Uterus (tissue), 4 donors: ENCODE data around the gene WDR3. TPM values are rescaled to one million over a fixed set of nuclear protein-coding genes. Genes with fewer than 3 reads are reported as not detected.

ENCODE experiments used
- DNase-seq, 2 donors: peaks; one replicate each; pipeline ENCODE4 v3.0.0-alpha.2; 2019 to 2020
- H3K27ac ChIP-seq, 2 donors: fragments of 200-600 bp; sonication (generic); 1 replicate in 1 of 2; 2 replicates in 1 of 2; pipeline ENCODE4 v1.5.1; 2016 to 2018
- H3K27me3 ChIP-seq, 2 donors: fragments of 200-600 bp; sonication (generic); one replicate each; pipeline ENCODE4 v1.5.1; 2018 to 2019; ENCODE audit warnings: control low read depth in 1 of 2
- H3K36me3 ChIP-seq, 2 donors: fragments of 200-600 bp; sonication (generic); one replicate each; pipeline ENCODE4 v1.5.1; 2019; ENCODE audit warnings: control low read depth in 1 of 2
- H3K4me1 ChIP-seq, 2 donors: fragments of 200-600 bp; sonication (generic); one replicate each; pipeline ENCODE4 v1.5.1; 2018 to 2019; ENCODE audit warnings: control low read depth in 1 of 2
- H3K4me3 ChIP-seq, 2 donors: fragments of 200-600 bp; sonication (generic); 1 replicate in 1 of 2; 2 replicates in 1 of 2; pipeline ENCODE4 v1.5.1; 2018 to 2019; ENCODE audit warnings: mild to moderate bottlenecking in 1 of 2
- H3K9me3 ChIP-seq, 2 donors: fragments of 200-600 bp; sonication (generic); one replicate each; pipeline ENCODE4 v1.5.1; 2019; ENCODE audit warnings: control low read depth in 1 of 2
- POLR2A ChIP-seq, 2 donors: fragments of 450-650 bp; IDR thresholded peaks; one replicate each; pipeline ENCODE4 v1.6.1; 2016; ENCODE audit warnings: antibody characterized with exemption in 2 of 2, mild to moderate bottlenecking in 1 of 2, moderate library complexity in 1 of 2
- intact Hi-C: fragments of 100-400 bp; cut with DNase I; formaldehyde crosslinking; loops from one replicate; pipeline ENCODE4 v1.15.1; 2023; ENCODE audit warnings: low total_unique reads
- total RNA-seq, 4 donors: library from RNA; depleted of rRNA in 3 of 4; stranded (reverse); fragments of >200 nt in 3 of 4; gene quantifications; one replicate each; pipeline versions ENCODE4 v1.1.0 to v1.2.4, GENCODE V29; 2014 to 2023
- TF ChIP-seq, protein P1 (sequence below), 4 experiments: fragments of 200-600 bp in 2 of 4; fragments of 450-650 bp in 2 of 4; sonication (generic) in 2 of 4; IDR thresholded peaks; one replicate each; pipeline ENCODE4 v1.5.1; 2016 to 2019; ENCODE audit warnings: antibody characterized with exemption in 4 of 4, mild to moderate bottlenecking in 2 of 4, moderate library complexity in 1 of 4
- donor health status: DM: yes; HTN: yes; CAD: no.

WDR3 gene
- total RNA-seq, 4 donors from 2014 or later, result 1.8 to 40.9 (median 15.0) TPM

DNA sequence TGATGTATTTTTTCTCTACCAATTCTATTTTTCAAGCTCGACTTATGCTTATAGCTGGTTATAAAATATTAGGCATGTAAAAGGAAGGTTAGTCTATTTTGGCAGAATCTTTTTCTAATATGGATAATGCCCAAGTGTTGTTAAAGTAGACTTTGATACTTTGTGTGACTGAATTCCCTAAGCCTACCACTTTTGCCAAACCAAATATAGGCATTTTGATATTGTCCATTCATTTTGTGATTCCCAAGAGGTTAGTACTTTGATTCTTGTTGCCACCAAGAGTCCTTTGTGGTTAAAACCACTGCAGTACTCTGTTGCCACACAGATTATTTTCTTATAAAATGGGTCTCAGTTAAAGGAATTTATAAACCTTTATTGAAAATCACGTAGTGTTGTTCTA is 4.2 kb downstream of the WDR3 start:
- intact Hi-C loops, result no loop called here
- DNase-seq, result no peak
- no peaks in the 10 kb centered on the region for H3K4me1 ChIP-seq
- no peak overlapping the region for H3K27ac ChIP-seq
- no peak for TF ChIP-seq POLR2A (IDR thresholded peaks at IDR 0.05)
- TF ChIP-seq, protein P1, sequence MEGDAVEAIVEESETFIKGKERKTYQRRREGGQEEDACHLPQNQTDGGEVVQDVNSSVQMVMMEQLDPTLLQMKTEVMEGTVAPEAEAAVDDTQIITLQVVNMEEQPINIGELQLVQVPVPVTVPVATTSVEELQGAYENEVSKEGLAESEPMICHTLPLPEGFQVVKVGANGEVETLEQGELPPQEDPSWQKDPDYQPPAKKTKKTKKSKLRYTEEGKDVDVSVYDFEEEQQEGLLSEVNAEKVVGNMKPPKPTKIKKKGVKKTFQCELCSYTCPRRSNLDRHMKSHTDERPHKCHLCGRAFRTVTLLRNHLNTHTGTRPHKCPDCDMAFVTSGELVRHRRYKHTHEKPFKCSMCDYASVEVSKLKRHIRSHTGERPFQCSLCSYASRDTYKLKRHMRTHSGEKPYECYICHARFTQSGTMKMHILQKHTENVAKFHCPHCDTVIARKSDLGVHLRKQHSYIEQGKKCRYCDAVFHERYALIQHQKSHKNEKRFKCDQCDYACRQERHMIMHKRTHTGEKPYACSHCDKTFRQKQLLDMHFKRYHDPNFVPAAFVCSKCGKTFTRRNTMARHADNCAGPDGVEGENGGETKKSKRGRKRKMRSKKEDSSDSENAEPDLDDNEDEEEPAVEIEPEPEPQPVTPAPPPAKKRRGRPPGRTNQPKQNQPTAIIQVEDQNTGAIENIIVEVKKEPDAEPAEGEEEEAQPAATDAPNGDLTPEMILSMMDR (IDR thresholded peaks at IDR 0.05), result no peak
- no peaks in the 10 kb centered on the region for H3K27me3 ChIP-seq
- H3K36me3 ChIP-seq, result no peaks in the 10 kb centered on the region
- H3K4me3 ChIP-seq, result no peak overlapping the region
- H3K9me3 ChIP-seq, result no peaks in the 10 kb centered on the region

DNA sequence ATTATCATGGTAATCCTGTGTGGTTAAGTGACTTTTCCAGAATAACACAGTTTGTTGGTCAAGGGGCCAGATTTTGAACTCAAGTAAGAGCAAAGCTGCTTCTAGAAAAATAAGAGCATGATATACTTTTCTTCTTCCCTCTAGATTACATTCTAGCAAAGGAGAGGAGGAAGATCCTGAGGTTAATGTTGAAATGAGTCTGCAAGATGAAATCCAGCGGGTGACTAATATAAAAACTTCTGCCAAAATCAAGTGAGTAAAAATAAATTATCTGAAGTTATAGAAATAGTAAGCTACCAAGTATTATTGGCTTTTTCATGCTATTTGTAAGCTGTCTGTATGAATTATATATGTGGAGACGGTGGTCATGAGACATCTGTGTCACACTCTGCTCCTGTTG is 12.8 kb downstream of the WDR3 start:
- no peak overlapping the region for H3K27ac ChIP-seq
- no peaks in the 10 kb centered on the region for H3K9me3 ChIP-seq
- H3K4me3 ChIP-seq, result no peak overlapping the region
- H3K36me3 ChIP-seq, result no peaks in the 10 kb centered on the region
- DNase-seq, result no peak
- TF ChIP-seq POLR2A (IDR thresholded peaks at IDR 0.05), result no peak
- TF ChIP-seq, protein P1 (IDR thresholded peaks at IDR 0.05), result no peak
- H3K27me3 ChIP-seq, result no peaks in the 10 kb centered on the region
- intact Hi-C loops, result no loop called here
- H3K4me1 ChIP-seq, result no peaks in the 10 kb centered on the region

DNA sequence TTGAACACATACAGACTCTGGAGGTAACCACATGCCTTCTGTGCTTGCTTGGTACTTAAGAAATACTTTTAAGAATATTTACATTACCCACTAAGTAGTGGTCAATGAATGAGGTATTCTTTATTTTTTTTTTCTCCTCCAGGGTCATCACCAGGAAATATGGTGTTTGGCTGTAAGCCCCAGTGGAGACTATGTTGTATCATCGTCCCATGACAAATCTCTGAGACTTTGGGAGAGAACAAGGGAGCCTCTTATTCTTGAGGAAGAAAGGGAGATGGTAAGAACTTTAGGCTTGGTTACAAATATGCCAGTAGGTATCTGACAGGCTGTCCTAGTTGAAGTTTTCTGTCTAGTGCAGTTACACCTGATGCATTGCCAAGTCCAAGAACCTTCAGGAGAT is 22.8 kb downstream of the WDR3 start:
- Histone ChIP-seq H3K4me1 (no peaks in the 10 kb centered on the region), H3K9me3 (no peaks in the 10 kb centered on the region), H3K4me3 (no peak overlapping the region), H3K27ac (no peak overlapping the region), H3K36me3 (no peaks in the 10 kb centered on the region), H3K27me3 (no peaks in the 10 kb centered on the region)
- intact Hi-C loops, result no loop called here
- DNase-seq, result no peak
- TF ChIP-seq, protein P1 (IDR thresholded peaks at IDR 0.05), result no peak
- TF ChIP-seq POLR2A (IDR thresholded peaks at IDR 0.05), result no peak

DNA sequence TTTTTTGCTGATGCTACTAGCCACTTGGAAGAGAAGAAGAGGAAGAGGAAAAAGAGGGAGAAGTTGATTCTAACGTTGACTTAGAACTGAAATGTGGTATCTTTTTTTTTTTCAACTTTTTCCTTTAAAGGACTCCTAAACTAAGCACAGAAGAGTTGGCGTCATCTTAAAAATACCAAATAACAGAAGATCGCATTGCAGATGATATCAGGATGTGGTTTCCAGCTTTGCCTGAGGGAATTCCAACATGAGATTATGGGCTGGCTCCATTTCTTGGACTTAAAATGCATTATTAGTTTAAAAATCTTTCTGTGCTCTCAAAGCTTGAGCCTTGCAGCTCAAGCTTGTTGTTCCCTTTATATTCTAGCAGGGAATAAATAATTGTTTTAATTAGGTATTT is 29.8 kb downstream of the WDR3 start:
- no peaks in the 10 kb centered on the region for H3K36me3 ChIP-seq
- no peak for DNase-seq
- intact Hi-C loops, result no loop called here
- H3K4me1 ChIP-seq, result no peaks in the 10 kb centered on the region
- no peaks in the 10 kb centered on the region for H3K27me3 ChIP-seq
- no peak for TF ChIP-seq POLR2A (IDR thresholded peaks at IDR 0.05)
- TF ChIP-seq, protein P1 (IDR thresholded peaks at IDR 0.05), result no peak
- no peaks in the 10 kb centered on the region for H3K9me3 ChIP-seq
- H3K27ac ChIP-seq, result no peak overlapping the region
- no peak overlapping the region for H3K4me3 ChIP-seq

DNA sequence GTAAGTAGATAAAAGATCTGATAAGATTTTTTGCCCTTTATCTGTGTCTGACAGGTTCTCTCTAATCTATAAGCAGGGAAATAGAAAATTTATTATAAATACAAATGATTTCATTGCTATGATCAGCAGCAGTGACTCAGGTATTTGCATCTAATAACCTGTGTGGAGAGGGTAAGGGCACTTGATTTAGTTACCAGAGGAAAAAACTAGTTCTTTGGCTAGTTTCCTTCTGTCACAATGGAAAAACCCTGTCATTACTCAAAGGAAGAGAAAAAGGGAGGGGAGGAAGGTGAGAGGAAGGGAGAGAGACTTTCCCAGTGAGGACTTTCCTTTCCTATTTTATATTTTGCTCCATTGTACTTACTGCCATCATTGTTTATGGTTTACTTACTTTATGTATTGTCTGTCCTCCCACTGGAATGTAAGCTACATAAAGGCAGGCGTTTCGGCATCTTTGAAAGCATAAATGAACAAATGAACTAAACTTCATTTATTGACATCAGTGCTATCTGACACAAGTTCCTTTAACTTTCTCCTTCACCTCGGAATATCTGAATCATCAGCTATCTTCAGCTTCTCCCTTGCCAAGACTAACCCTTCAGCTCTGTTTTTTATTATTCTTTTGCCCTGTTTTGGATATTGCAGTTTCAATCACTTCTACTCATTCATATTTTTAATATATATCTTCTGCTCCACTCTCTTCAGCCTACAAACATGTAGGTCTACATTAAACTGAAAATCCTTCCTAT is 34.9 kb downstream of the WDR3 start:
- Histone ChIP-seq H3K9me3 (no peaks in the 10 kb centered on the region), H3K27ac (no peak overlapping the region), H3K36me3 (no peaks in the 10 kb centered on the region), H3K27me3 (no peaks in the 10 kb centered on the region), H3K4me3 (no peak overlapping the region), H3K4me1 (no peaks in the 10 kb centered on the region)
- no peak for TF ChIP-seq POLR2A (IDR thresholded peaks at IDR 0.05)
- TF ChIP-seq, protein P1 (IDR thresholded peaks at IDR 0.05), result no peak
- no peak for DNase-seq
- intact Hi-C loops, result no loop called here
